Activated CD8-positive, alpha-beta memory T cell treated with anti-CD3 and anti-CD28 coated beads, Interleukin-2, amount 50 U/mL, for 48 hours (primary cell): ENCODE results near the gene SLC39A8.
"Not testable (repeated sequence)": the region's sequence is repeated elsewhere in the genome, so short reads cannot be mapped to it uniquely, and the experiment has no call there.

Experiments used
- DNase-seq: peaks from one replicate; pipeline ENCODE4 v3.0.0-alpha.2; 2020

SLC39A8 gene

DNA sequence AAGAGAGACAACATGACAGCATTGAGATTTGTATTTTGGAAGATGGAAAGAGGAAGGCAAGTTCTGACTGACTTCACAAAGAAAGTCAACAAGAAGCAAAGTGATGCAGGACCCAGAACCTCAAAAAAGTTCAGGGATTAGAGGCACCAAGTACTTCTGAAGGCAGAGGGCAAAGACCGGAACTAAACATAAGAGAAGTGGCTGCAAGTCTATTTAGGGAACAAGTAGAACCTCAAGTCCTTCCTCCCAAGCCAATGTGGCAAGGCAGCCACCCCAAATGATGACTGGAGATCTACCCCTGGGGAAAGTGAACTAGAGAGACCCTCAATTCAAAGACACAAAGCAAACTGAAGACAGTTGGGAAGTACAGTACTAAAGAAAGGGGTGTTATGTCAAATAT lies 46.6 kb downstream of the SLC39A8 start:
- no peak for DNase-seq

DNA sequence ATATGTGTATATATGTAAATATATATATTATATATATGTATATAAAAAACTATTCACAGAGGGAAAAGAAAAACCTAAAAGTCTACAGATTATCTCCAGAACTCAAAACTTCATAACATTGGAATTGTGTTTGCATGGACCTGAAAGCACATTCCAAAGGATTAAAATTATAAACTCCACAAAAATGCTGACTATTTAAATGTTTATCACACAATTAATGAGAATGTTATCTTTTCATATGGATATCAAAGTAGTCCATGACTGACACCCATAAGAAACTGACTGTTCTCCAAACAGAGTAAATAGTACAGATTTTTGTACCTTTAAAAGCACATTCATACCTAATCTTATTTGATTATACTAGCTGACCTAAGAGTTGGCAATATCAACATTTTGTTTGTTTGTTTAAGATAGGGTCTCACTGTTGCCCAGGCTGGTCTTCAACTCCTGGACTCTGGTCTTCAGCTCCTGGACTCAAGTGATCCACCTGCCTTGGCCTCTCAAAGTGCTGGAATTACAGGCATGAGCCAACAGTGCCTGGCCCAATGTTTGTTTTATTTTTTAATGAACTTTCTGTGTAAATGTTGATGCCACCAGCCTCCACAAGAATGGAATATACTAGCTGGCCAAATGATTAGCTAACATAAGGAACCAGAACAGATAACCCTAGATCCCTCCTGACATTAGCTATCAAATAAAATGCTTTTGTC lies 50.0 kb downstream of the SLC39A8 start:
- no peak for DNase-seq

DNA sequence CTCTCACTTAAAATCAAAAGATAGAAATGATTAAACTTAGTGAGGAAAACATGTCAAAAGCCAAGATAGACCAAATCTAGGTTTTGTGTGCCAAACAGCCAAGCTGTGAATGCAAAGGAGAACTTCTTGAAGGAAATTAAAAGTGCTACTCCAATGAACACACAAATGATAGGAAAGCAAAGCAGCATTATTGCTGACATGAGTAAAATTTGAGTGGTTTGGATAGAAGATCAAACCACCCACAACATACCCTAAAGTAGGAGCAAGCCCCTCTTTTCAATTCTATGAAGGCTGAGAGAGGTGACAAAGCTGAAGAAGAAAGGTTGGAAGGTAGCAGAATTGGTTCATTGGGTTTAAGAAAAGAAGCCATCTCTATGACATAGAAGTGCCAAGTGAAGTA lies 56.8 kb downstream of the SLC39A8 start:
- DNase-seq: no peak

DNA sequence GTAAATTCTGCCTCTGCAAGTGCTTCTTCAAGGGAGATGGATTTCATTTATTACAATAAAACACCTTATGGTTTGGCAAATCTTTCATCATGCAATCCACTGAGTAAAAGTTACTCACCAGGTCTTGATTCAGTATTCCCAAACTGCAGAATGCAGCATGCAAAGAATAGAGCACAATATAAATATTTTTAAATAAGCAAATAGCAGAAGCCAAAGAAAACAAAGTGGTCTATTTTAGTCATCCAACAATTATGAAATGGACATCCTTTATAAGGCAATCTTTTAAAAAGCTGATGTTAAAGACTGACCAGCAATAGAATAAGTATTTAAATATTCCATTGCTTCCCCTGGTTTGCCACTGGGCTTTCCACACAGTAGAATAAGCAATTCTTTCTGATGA lies 59.5 kb downstream of the SLC39A8 start:
- no peak for DNase-seq

DNA sequence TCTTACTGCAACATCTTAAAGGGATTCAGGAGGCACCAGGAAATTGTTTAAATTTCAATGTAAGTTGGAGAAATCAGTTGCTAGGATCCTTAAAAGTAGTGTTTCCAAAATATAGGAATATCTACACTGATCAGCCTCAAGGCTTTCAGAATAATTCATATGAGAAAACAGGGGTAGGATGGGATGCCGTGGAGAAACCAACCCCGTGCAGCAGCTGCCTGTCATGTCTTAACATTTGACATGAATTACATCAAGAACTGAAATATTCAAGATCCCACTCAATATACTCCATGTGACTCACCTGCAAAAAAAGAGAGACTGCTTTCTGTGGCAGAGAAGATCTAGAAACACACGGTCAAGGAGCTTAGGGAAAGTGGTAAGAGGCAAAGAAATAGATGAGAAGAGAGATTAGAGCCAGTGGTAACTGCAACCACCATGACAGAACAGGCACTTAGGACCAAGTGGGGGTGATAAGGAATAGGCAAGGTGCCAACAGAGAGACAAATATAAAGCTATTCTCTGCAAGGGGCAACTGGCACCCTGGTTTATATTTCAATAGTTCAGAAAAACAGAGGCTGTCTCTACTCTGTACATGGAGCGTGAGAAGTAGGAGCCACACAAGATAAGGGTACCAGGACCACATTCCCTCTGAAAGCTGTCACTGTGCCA lies 64.0 kb downstream of the SLC39A8 start:
- DNase-seq: no peak

DNA sequence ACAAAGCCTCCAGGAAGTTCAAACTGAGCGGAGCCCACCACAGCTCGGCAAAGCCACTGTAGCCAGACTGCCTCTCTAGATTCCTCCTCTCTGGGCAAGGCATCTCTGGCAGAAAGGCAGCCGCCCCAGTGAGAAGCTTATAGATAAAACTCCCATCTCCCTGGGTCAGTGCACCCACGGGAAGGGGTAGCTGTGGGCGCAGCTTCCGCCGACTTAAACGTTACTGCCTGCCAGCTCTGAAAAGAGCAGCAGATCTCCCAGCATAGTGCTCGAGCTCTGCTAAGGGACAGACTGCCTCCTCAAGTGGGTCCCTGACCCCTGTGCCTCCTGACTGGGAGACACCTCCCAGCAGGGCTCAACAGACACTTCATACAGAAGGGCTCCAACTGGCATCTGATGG lies 72.0 kb downstream of the SLC39A8 start:
- DNase-seq: not testable (repeated sequence)

DNA sequence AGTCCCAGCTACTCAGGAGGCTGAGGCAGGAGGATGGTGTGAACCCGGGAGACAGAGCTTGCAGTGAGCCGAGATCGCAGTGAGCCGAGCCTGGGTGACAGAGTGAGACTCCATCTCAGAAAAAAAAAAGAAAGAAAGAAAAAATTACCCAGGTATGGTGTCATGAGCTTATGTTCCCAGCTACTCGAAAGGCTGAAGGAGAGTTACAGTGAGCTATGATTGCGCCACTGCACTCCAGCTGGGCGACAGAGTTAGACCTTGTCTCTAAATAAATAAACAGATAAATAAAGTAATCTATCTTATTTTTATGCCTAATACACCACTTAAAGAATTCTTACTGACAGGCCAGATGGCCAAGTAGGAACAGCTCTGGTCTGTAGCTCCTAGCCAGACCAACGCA lies 73.0 kb downstream of the SLC39A8 start:
- no peak for DNase-seq

DNA sequence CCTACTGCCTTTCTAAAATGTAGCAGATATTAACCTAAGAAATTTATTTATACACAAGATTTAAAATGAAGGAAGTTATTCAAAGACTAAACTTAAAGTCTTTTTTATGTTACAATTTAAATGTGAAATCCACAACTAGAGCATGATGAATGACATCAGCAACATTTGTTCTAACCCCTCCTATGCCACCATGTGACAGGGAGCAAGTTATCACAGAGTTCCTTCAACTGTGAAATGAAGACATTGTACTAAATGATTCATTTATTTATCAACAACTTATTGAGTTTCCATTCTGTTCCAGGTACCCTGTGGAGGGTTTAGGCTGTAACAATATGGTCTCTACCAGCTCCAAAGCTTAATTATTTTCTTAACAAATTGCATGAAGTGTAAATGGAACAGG lies 76.9 kb downstream of the SLC39A8 start:
- DNase-seq: no peak

DNA sequence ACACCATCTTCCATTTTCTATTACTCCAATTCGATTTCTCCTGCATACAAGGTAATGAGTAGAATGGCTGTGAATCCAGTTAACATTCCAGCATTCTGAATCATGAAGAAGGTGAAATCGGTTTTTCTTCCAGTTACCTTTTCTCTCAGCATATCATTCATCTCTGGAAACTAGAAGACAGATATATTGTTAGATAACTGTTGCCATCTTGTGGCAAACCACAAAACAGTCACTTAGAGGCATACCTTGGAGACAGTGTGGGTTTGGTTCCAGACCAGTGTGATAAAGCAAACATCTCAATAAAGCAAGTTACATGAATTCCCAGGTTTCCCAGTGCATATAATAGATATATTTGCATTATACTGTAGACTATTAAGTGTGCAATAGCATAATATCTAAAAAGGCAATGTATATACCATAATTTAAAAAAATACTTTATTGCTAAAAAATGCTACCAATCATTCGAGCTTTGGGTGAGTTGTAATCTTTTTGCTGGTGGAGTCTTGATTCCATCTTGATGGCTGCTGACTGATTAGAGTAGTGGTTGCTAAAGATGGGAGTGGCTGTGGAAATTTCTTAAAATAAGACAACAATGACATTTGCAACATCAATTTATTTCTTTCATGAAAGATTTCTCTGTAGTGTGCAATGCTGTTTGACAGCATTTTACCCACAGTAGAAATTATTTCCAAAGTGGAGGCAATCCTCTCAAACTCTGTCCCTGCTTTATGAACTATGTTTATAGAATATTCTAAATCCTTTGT lies 82.1 kb downstream of the SLC39A8 start:
- DNase-seq: no peak

DNA sequence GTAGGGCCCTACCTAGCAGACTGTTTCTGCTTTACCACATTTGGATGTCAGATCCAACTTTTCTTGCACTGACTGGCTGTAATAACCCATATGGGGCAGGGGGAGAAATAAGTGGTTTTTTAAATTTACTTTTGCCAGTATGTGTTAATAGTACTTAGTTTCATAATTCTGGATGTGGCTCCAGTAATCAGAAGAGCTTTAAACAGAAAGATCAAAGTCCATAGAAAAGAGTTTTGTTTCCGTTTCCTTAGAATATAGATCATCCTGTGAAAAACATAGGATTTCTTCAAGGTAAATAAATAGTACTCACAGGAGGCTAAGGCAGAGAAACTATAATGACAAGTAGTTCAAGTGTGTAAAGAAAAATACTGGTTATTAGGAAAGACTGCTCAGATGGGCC lies 85.6 kb downstream of the SLC39A8 start:
- DNase-seq: no peak

DNA sequence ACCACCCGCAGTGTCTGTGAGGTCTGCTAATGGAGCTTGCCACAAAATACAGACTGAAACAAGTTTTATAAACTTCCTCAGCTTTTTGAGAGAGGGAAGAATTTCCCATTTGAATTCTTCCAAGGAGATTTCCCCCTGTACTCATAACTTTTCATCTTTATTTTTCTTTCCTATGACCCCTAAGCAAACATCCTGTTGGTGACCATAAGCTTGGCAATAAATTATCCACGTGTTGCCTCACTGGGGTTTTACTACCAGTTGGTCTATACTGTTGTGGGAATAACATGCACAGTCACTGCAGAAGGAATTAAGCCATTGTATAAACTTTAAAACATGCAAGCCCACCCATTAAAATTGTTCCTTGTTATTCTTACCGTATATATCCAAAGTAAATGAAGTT lies 86.2 kb downstream of the SLC39A8 start:
- DNase-seq: no peak

DNA sequence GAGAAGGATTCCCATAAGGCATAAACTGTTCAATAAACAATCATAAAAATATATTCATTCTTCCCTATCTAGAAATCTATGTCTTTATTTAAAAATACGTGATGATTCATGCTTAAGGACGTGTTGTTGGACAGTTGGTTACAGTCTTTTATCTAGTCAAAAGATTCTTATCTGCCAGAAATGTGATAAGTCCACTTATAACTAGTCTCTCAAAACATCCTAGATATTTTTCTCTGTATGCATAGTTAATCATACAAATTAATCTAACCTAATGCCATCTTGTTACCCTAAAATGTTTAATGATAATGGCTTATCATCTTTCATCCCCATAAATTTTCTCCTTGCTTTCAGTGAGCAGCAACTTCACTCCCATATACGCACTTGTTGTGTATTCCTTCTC lies 89.0 kb downstream of the SLC39A8 start:
- DNase-seq: no peak

DNA sequence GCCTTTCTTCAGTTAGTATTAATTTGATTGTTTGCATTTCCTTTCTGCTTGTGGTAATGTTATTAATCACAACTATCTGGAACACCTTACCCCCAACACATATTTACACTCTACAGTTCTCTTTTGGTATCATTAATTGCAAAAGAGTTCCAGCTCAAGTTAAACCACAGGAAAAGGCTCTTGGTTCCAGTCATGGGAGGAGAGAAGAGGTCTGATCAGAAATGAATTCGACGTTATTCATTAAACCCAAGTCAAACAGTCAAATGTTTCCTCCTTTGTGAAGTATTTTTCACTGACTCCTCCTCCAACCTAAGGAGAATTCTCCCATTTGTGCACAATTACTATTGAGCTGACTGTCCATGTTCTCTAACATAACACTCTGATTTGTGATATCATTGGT lies 91.4 kb downstream of the SLC39A8 start:
- DNase-seq: no peak

DNA sequence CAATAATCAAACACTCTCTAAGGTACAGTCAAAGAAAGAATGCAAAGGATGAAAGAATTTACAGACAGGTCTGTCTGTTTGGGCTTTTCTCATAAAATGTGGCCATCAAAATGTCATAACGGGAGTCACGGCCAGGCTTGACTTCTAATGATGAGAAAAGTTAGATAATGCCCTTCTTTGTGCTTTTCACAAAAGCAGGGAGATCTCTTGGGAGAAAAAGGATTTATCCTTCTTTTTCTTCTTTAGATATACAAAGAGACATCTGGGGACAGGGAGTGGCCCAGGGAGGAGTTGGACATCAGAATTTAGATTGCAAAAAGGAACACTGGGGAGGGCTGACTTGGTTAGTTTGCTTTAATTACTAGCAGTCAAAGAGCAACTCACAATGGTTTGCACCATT lies 93.1 kb downstream of the SLC39A8 start:
- no peak for DNase-seq

DNA sequence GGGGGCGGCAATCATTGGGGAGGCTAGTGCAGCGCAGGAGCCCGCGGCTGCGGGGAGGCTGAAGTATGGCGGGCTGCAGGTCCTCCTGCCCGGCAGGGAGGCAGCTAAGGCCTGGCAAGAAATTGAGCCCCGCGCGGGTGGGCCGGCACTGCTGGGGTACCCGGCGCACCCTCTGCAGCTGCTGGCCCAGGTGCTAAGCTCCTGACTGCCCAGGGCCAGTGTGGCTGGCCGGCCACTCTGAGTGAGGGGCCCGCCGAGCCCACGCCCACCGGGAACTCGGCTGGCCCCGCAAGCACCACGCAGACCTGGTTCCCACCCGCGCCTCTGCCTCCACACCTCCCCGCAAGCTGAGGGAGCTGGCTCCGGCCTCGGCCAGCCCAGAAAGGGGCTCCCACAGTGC lies 94.9 kb downstream of the SLC39A8 start:
- DNase-seq: no peak

DNA sequence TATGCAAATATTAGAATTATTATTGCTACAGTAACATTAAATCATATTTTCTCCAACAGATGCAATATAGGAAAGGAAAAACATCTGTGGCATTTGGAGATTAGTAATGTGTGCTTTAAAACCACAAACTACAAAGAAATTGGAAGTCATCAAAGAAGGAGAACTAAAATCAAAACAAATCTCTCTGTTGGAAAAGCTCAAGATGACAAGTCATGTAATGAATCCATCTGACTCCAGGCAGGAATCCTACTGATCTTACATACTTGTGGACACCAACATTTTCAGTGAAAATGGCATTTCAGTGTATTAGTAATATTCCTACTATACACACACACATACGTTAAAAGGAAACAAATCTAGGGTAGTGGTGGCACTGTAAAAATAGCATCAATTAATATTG lies 98.2 kb downstream of the SLC39A8 start:
- no peak for DNase-seq

DNA sequence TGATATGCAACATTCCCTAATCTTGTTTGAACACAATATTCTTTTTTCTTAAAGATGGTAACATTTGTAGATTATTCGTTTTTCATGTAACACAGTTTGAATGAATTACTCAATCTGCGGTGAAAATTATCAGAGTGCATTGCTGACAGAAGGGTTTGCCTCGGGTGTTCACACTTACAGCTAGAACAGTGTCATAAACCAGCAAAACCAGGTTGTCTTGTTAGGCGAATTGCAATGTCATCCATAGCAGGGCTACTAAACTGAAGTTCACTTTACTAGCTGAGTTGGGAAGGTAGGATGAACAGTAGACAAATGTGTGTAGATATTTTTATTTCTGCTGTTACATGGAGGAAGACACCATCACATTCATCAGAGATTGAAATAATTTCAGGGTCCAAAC lies 98.9 kb downstream of the SLC39A8 start:
- DNase-seq: no peak

DNA sequence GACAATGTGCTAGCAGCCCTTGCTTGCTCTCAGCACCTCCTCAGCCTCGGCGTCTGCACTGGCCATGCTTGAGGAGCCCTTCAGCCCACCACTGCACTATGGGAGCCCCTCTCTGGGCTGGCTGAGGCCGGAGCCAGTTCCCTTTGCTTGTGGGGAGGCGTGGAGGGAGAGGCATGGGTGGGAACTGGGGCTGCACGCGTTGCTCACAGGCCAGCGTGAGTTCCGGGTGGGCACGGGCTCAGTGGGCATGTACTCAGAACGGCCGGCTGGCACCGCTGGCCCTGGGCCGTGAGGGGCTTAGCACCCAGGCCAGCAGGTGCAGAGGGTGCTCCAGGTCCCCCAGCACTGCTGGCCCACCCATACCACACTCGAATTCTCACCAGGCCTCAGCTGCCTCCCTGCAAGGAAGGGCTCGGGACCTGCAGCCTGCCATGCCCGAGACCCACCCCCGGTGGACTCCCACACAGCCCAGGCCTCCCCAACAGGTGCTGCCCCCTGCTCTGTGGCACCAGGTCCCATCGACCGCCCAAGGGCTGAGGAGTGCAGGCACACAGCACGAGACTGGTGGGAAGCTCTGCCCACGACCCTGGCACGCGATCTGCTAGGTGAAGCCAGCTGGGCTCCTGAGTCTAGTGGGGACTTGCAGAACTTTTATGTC lies 100.3 kb downstream of the SLC39A8 start:
- DNase-seq: no peak

DNA sequence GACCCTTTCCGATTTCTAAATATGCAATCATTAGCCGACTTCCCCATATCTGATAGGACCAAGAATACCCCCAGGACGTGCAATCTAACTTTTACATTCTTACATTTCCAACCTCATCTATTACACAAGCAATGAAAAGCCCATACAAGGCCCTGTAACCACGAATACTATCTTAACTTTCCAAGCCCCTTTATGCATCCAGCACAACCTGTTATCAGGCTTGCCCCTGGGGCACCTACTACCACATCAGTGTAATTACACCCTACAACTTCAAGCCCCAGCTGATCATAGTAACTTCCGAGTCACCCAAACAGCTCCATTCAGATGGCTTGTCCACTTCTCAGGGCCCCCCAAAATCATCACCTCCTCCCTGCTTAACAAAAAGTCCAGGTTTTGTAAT lies 102.0 kb downstream of the SLC39A8 start:
- DNase-seq: not testable (repeated sequence)

DNA sequence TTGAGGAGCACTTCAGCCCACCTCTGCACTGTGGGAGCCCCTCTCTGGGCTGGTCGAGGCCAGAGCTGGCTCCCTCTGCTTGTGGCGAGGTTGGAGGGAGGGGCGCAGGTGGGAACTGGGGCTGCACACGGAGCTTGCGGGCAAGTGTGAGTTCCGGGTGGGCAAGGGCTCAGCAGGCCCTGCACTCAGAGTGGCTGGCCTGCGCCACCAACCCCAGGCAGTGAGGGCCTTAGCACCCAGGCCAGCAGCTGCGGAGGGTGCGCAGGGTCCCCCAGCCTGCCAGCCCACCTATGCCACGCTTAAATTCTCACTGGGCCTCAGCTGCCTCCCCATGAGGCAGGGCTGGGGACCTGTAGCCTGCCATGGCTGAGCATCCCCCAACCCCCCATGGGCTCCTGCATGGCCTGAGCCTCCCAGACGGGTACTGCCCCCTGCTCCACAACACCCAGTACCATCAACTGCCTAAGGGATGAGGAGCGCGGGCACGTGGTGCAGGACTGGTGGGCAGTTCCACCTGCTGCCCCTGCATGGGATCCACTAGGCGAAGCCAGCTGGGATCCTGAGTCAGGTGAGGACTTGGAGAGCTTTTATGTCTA lies 110.9 kb downstream of the SLC39A8 start:
- DNase-seq: no peak

DNA sequence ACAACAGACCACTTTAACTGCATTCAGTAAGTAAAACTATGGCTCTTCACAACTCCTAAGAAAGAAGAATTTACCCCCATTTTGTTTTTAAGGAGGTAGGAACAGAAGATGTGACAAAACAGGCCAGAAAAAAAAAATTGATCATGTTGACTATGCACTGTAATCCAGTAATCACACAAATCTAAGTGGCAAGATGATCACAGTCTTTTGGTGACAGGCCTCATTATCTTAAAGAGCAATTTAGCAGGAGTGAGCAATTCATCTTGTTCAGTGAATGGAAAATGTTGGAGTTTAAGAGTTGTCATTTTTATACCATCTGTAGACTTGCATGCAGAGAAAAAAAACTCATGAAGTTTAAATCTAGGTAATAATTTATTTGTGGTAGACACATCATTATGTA lies 115.1 kb downstream of the SLC39A8 start:
- no peak for DNase-seq

DNA sequence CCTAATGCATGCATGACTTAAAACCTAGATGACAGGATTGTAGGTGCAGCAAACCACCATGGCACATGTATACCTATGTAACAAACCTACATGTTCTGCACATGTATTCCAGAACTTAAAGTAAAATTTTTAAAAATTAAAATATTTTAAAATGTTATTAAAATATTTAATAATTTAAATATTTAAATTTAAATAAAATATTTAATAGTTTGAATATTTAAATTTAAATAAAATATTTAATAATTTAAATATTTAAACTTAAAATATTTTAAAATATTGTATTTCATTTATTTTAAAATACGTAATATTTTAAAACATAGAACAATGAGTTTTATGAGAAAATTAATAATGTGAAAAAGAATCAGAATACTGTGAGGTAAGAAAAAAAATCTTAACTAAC lies 117.9 kb downstream of the SLC39A8 start:
- DNase-seq: no peak

DNA sequence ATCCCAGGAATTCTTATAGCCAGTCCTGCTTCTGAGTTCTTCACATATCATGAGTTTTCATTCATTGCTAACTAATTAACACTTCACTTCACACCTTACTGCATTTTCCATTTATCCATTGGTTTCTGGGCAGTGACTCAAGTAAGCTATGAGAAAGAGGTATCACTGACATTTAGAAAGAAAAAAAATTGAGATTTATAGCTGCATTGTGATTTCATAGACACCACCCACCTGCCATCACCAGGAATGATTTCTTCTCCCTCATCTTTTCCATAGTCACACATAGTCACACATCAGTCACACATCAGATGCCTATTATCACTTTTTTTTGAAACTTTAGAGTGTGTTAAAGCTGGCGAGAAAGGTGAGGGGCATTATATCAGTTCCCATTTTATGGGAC lies 121.8 kb downstream of the SLC39A8 start:
- DNase-seq: no peak
